ENCODE results near the gene RPS16.

GRCh38 chr19:39398297-39398864 is 37.4 kb downstream of the RPS16 start:
- TF ChIP-seq CTCF (IDR thresholded peaks at IDR 0.05), result no peak
- TF ChIP-seq EZH2 (IDR thresholded peaks at IDR 0.05; ENCODE audit: borderline replicate concordance, insufficient read depth, low read depth, low read length, poor library complexity, severe bottlenecking), result no peak
